ENCODE measurements around the gene PUM1.

DNA sequence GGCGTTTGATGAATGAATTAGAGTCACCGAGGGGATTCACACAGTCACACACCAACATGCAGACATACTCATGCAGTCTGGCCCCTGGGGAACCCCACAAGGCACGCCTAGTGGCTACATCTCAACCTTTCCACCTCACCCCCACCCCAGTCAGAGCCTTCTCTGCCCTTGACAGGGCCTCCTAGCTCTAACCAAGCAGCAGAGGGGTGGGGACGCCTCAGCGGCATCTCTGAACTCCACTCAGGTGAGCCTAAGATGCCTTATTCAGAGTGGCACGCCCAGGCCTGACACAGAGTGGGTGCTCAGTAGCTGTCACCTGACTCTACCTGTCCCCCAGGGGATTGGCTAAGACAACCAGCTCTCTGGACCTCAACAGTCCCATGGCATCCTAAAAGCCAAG lies 153.3 kb downstream of the PUM1 start:
- no peak for TF ChIP-seq SIN3A (IDR thresholded peaks at IDR 0.05; ENCODE audit: borderline replicate concordance, insufficient read depth, low read length)
- TF ChIP-seq POLR2AphosphoS5 (IDR thresholded peaks at IDR 0.05; ENCODE audit: low read depth, low read length), result no peak
- TF ChIP-seq TAF1 (IDR thresholded peaks at IDR 0.05; ENCODE audit: borderline replicate concordance, insufficient read depth, low read length), result no peak
- TF ChIP-seq, protein P1, sequence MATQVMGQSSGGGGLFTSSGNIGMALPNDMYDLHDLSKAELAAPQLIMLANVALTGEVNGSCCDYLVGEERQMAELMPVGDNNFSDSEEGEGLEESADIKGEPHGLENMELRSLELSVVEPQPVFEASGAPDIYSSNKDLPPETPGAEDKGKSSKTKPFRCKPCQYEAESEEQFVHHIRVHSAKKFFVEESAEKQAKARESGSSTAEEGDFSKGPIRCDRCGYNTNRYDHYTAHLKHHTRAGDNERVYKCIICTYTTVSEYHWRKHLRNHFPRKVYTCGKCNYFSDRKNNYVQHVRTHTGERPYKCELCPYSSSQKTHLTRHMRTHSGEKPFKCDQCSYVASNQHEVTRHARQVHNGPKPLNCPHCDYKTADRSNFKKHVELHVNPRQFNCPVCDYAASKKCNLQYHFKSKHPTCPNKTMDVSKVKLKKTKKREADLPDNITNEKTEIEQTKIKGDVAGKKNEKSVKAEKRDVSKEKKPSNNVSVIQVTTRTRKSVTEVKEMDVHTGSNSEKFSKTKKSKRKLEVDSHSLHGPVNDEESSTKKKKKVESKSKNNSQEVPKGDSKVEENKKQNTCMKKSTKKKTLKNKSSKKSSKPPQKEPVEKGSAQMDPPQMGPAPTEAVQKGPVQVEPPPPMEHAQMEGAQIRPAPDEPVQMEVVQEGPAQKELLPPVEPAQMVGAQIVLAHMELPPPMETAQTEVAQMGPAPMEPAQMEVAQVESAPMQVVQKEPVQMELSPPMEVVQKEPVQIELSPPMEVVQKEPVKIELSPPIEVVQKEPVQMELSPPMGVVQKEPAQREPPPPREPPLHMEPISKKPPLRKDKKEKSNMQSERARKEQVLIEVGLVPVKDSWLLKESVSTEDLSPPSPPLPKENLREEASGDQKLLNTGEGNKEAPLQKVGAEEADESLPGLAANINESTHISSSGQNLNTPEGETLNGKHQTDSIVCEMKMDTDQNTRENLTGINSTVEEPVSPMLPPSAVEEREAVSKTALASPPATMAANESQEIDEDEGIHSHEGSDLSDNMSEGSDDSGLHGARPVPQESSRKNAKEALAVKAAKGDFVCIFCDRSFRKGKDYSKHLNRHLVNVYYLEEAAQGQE (IDR thresholded peaks at IDR 0.05; ENCODE audit: insufficient read depth in 1 of 2, low read depth in 2 of 2, low read length in 2 of 2), result no peak
- no peak for TF ChIP-seq FOXP2 (optimal IDR thresholded peaks at IDR 0.05; ENCODE audit: borderline replicate concordance, extremely low read depth, extremely low read length, insufficient read depth)

Data from PFSK-1 (cell line).